Measurements from ENCODE around the gene ODAD2. TPM values are rescaled to one million over a fixed set of nuclear protein-coding genes. Genes with fewer than 3 reads are reported as not detected.

The ODAD2 gene
- total and polyA plus RNA-seq, 2 donors (not counting 1 experiment from before 2014, with no cell fraction given): 0.12 to 1.3 TPM

DNA sequence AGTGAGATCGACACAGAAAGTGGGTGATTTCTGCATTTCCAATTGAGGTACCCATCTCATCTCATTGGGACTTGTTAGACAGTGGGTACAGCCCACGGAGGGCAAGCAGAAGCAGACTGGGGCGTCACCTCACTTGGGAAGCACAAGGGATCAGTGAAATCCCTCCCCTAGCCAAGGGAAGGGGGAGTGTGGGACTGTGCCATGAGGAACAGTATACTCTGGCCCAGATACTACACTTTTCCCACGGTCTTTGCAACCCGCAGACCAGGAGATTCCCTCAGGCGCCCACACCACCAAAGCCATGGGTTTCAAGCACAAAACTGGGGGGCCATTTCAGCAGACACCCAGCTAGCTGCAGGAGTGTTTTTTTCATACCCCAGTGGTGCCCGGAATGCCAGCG lies 99.8 kb downstream of the ODAD2 start:
- no peaks in the 10 kb centered on the region for H3K27me3 ChIP-seq (ENCODE audit: control insufficient read depth, insufficient read depth, low read length)
- H3K9me3 ChIP-seq (ENCODE audit: control insufficient read depth, insufficient read depth, low read depth, low read length): no peaks in the 10 kb centered on the region
- no peaks in the 10 kb centered on the region for H4K20me1 ChIP-seq (ENCODE audit: control insufficient read depth, extremely low read depth, insufficient read depth, low read length)
- H3K27ac ChIP-seq (ENCODE audit: insufficient read depth, low read length): no peak overlapping the region
- DNase-seq (ENCODE audit: low read depth in 2 of 2): no peak
- no peaks in the 10 kb centered on the region for H3K4me1 ChIP-seq (ENCODE audit: control insufficient read depth, extremely low read depth, insufficient read depth, low read length)
- no peak overlapping the region for H3K4me3 ChIP-seq (replicated peaks in 1 of 4; ENCODE audit: control extremely low read depth in 1 of 4, insufficient read depth in 1 of 4, low read depth in 3 of 4, low read length in 4 of 4)
- H3K79me2 ChIP-seq (ENCODE audit: control insufficient read depth, insufficient read depth, low read length): no peaks in the 10 kb centered on the region
- H3K36me3 ChIP-seq (ENCODE audit: control insufficient read depth, insufficient read depth, low read length): no peaks in the 10 kb centered on the region
- H3K4me2 ChIP-seq (ENCODE audit: extremely low read depth, insufficient read depth, low read length): no peak overlapping the region
- no peak overlapping the region for H3K9ac ChIP-seq (ENCODE audit: insufficient read depth, low read length)
- H2AFZ ChIP-seq (ENCODE audit: low read length): no peak overlapping the region
- no peak for TF ChIP-seq EZH2 (IDR thresholded peaks at IDR 0.05; ENCODE audit: low read length, missing control alignments)
- TF ChIP-seq, protein P1, sequence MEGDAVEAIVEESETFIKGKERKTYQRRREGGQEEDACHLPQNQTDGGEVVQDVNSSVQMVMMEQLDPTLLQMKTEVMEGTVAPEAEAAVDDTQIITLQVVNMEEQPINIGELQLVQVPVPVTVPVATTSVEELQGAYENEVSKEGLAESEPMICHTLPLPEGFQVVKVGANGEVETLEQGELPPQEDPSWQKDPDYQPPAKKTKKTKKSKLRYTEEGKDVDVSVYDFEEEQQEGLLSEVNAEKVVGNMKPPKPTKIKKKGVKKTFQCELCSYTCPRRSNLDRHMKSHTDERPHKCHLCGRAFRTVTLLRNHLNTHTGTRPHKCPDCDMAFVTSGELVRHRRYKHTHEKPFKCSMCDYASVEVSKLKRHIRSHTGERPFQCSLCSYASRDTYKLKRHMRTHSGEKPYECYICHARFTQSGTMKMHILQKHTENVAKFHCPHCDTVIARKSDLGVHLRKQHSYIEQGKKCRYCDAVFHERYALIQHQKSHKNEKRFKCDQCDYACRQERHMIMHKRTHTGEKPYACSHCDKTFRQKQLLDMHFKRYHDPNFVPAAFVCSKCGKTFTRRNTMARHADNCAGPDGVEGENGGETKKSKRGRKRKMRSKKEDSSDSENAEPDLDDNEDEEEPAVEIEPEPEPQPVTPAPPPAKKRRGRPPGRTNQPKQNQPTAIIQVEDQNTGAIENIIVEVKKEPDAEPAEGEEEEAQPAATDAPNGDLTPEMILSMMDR (conservative IDR thresholded peaks at IDR 0.05 in 1 of 2, IDR thresholded peaks at IDR 0.05 in 1 of 2; ENCODE audit: low read depth in 1 of 2, low read length in 2 of 2): no peak

DNA sequence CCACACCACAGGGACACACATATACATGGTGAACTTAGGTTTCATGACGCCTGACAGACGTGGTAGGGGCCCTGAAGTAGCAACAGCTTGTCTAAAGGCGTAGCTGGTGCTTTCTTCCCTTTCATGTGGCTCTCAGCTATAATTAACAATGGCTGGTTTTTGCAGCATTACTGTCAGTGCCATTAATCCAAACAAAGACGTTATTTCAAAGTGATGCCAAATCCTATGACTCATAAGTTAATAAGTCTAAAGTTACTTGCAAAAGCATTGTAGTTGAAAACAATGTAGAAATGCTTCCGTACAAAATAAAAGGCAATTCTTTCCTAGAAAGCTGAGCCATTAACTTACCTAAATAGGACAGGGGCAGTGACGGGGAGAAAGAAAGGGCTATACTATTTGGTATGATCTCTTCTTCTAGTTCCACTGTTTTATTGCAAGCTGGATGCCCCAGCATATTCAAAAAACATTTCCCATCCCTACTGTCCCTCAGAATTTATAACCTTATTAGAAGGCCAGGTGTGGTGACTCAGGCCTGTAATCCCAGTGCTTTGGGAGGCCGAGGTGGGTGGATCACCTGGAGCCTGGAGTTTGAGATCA lies 105.4 kb downstream of the ODAD2 start:
- no peaks in the 10 kb centered on the region for H3K27me3 ChIP-seq (ENCODE audit: control insufficient read depth, insufficient read depth, low read length)
- H3K4me2 ChIP-seq (ENCODE audit: extremely low read depth, insufficient read depth, low read length): no peak overlapping the region
- H2AFZ ChIP-seq (ENCODE audit: low read length): no peak overlapping the region
- H3K36me3 ChIP-seq (ENCODE audit: control insufficient read depth, insufficient read depth, low read length): no peaks in the 10 kb centered on the region
- H3K4me1 ChIP-seq (ENCODE audit: control insufficient read depth, extremely low read depth, insufficient read depth, low read length): no peaks in the 10 kb centered on the region
- H3K4me3 ChIP-seq (replicated peaks in 1 of 4; ENCODE audit: control extremely low read depth in 1 of 4, insufficient read depth in 1 of 4, low read depth in 3 of 4, low read length in 4 of 4): no peak overlapping the region
- peak; percentile 59 to 80 for DNase-seq (ENCODE audit: low read depth in 2 of 2)
- no peak overlapping the region for H3K27ac ChIP-seq (ENCODE audit: insufficient read depth, low read length)
- H4K20me1 ChIP-seq (ENCODE audit: control insufficient read depth, extremely low read depth, insufficient read depth, low read length): no peaks in the 10 kb centered on the region
- H3K9ac ChIP-seq (ENCODE audit: insufficient read depth, low read length): no peak overlapping the region
- no peaks in the 10 kb centered on the region for H3K79me2 ChIP-seq (ENCODE audit: control insufficient read depth, insufficient read depth, low read length)
- H3K9me3 ChIP-seq (ENCODE audit: control insufficient read depth, insufficient read depth, low read depth, low read length): no peaks in the 10 kb centered on the region
- TF ChIP-seq, protein P1 (conservative IDR thresholded peaks at IDR 0.05 in 1 of 2, IDR thresholded peaks at IDR 0.05 in 1 of 2; ENCODE audit: low read depth in 1 of 2, low read length in 2 of 2): no peak
- no peak for TF ChIP-seq EZH2 (IDR thresholded peaks at IDR 0.05; ENCODE audit: low read length, missing control alignments)

DNA sequence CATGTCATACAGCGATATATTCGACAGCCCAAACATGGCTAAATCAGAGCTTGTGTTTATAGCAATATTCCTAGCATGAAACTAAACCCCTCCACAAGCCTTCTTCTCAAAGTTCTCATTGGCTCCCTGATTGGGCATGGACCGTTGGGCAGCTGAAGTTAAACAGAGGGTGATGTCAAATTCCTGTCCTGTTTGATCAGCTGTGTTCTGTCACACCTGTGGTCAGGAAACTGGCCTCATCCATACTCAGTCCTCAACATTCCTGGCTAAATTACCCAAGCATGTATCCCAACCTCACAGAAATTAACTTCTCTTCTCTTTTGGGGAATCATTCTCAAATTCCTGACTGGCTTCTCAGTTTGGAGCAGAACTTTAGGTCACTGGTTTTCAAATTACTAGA lies 107.9 kb downstream of the ODAD2 start:
- TF ChIP-seq, protein P1 (conservative IDR thresholded peaks at IDR 0.05 in 1 of 2, IDR thresholded peaks at IDR 0.05 in 1 of 2; ENCODE audit: low read depth in 1 of 2, low read length in 2 of 2): no peak
- TF ChIP-seq EZH2 (IDR thresholded peaks at IDR 0.05; ENCODE audit: low read length, missing control alignments): no peak
- Histone ChIP-seq H3K27ac (ENCODE audit: insufficient read depth, low read length) (no peak overlapping the region), H3K79me2 (ENCODE audit: control insufficient read depth, insufficient read depth, low read length) (no peaks in the 10 kb centered on the region), H3K4me1 (ENCODE audit: control insufficient read depth, extremely low read depth, insufficient read depth, low read length) (no peaks in the 10 kb centered on the region), H3K36me3 (ENCODE audit: control insufficient read depth, insufficient read depth, low read length) (no peaks in the 10 kb centered on the region), H3K4me3 (replicated peaks in 1 of 4; ENCODE audit: control extremely low read depth in 1 of 4, insufficient read depth in 1 of 4, low read depth in 3 of 4, low read length in 4 of 4) (no peak overlapping the region), H3K27me3 (ENCODE audit: control insufficient read depth, insufficient read depth, low read length) (no peaks in the 10 kb centered on the region), H2AFZ (ENCODE audit: low read length) (no peak overlapping the region), H4K20me1 (ENCODE audit: control insufficient read depth, extremely low read depth, insufficient read depth, low read length) (no peaks in the 10 kb centered on the region), H3K4me2 (ENCODE audit: extremely low read depth, insufficient read depth, low read length) (no peak overlapping the region), H3K9me3 (ENCODE audit: control insufficient read depth, insufficient read depth, low read depth, low read length) (no peaks in the 10 kb centered on the region), H3K9ac (ENCODE audit: insufficient read depth, low read length) (no peak overlapping the region)
- peak in 1 of 2 donors; percentile 50 for DNase-seq (ENCODE audit: low read depth in 2 of 2)
